Eye (tissue), 1 donor: ENCODE measurements around the gene EPB41.
"Not testable (repeated sequence)": the region's sequence is repeated elsewhere in the genome, so short reads cannot be mapped to it uniquely, and the experiment has no call there.

ENCODE experiments used
- DNase-seq: peaks from one replicate; pipeline ENCODE4 v3.0.0-alpha.2; 2015

The EPB41 gene

GRCh38 chr1:28983091-28983490, 68.7 kb downstream of the EPB41 start:
- no peak for DNase-seq

DNA sequence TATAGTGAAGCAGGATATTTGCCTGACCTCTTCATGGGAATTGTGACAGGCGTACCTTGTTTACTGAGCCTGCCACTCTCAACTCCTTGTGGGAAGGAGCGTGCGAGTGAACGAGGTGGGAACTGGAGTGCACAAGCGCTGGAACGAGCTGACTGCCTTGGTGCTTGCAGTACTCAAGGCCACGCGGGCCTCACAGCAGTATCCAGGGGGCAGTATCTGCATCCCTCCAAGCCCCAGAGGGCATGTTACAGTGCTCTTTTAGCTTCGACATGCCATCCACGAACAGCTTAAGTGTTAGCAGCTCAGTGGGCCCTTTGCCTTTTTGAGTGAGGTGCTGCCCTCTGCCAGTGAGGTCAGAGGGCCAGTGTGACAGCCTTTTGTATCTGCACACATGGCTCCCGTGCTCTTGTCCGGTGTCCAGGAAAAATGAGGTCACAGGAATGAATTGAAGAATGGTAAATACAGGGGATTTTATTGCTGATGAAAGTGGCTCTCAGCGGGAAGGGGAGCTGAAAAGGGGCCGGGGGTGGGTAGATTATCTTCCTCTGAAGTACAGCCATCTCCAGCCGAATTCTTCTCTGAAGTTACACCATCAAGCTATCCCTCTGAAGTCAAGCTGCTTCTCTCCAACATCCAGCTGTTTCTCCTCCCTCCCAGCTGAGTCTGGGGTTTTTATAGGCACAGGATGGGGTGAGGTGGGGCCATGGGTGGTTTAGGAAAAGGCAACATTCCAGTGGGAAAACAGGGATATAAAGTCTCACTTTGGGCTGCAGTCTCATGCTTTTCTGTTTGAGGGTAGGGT, 69.3 kb downstream of the EPB41 start:
- DNase-seq, result no peak

DNA sequence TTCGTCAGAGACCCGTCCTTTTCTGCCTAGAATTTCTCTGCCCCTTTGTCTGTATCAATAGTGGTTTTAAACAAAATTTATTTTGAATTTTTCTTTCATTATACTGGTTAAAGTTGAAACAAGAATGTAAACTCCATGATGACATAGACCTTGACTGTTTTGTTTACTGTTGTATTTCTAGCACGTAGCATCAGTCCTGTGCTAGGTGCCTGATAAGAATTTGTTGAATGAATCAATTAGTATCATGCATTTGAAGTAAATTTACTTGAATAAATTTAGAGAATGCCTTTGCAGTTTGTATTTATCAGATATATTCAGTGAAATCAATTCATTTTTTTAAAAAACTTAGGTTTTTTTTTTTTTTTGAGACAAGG, 69.9 kb downstream of the EPB41 start:
- DNase-seq, result no peak

GRCh38 chr1:28985427-28985826, 71.1 kb downstream of the EPB41 start:
- no peak for DNase-seq

GRCh38 chr1:28986306-28986910, 72.0 kb downstream of the EPB41 start:
- no peak for DNase-seq

DNA sequence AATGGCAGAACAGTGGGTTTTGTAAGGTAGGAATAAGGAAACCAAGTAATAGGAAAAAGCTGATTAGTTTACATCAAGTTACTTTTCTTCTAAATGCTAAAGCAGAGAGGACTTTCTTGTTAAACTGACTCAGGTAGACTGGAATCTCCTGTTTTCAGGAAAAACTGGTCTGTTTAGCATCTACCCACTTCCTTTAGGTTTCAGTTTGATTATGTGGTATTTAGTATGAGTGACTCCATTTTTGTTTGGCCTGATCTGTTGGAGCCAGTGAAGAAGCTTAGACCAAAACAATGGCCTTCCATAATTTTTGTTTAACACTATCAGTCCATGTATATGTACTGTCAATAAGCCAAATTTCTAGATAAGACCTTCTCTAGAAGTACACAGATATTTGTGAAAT, 88.4 kb downstream of the EPB41 start:
- no peak for DNase-seq

DNA sequence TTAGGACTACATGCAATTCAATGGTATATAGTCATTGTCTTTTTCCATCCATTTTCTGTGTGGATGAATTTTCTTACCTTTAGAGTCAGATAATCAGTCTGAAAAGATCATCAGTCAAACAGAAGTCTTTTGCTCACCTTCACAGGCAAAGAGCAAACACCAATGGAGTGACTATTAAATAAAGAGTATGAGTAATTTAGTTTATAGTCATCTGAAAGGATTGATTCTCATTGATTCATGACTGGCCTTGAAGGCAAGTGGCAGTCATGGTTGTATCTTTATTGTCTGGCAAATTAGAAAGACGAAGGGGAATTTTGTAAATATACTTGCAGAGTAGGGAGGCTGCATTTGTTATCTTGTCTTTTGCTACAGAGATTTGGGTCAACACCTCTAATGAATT, 89.9 kb downstream of the EPB41 start:
- DNase-seq, result no peak

GRCh38 chr1:29004798-29005197, 90.4 kb downstream of the EPB41 start:
- DNase-seq, result no peak

DNA sequence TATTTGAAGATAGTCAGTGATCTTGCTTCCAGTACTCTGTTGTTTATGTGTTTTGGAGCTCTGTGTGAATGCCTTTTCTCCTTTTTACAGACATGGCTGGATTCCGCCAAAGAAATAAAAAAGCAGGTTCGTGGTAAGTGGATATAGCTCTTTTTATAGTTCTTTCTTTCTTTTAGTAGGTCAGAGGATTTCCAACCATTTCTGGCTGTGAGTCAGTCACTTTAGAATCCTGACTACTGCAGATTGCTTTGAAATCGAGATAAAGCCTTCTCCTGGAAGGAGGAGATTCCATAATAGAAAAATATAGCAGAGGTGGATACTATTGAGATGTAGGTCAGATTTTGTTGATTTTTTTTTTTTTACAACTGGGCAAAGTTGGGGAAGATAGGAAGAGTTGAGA, 97.4 kb downstream of the EPB41 start:
- DNase-seq, result no peak

DNA sequence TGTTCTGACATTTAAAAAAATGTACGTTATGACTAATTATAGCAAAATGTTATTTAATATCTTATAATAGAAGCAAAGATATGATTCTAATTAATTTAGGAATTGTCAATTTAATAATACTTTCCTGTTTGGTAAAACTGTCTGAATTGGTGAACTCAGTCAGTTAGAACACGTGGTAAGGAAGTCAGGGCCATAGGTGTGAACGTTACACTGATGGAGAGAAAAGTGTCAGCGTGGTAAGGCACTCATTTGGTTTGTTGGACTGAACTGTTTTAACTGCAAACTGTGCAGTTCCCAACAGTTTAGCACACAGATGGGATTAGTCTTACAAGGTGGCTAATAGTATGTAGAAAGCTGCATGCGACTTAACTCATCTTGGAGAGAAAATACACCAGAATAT, 102.9 kb downstream of the EPB41 start:
- DNase-seq, result no peak

- no peak for DNase-seq
Observed at GRCh38 chr1:29017975-29018712, 103.8 kb downstream of the EPB41 start.

DNA sequence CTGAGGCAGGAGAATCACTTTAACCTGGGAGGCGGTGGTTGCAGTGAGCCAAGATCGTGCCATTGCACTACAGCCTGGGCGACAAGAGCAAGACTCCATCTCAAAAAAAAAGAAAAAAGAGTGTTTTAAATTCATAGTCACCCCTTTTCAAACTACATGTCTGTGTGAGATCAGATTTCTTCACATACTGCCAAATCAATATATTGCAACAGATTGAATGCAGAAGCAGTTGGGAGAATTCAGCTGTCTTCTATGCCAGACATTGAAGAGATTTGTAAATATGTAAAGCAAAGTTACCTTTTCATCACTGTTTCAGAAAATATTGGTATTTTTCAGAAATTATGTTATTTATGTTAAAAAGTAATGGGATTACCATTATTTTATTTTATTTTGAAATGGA, 108.3 kb downstream of the EPB41 start:
- DNase-seq, result no peak

DNA sequence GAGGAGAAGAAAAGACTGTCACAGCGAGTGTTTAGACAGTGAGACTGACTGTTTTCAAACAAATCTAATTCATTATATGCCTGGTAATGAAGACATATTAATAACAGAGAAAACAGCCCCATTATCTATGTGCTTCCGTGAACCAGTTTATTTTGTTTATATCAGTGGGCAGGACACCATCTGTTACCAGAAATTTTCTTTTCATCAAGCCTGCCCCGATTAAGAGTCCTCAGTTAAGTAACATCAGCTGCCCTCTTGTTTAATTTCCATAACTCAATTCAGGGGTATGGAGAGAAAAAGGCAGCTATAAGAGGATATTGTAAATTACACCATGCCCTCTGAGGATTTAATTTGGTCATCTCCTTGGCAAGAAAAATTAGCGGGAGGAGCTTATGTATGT, 115.3 kb downstream of the EPB41 start:
- no peak for DNase-seq

GRCh38 chr1:29032841-29033240, 118.5 kb downstream of the EPB41 start:
- DNase-seq, result no peak

DNA sequence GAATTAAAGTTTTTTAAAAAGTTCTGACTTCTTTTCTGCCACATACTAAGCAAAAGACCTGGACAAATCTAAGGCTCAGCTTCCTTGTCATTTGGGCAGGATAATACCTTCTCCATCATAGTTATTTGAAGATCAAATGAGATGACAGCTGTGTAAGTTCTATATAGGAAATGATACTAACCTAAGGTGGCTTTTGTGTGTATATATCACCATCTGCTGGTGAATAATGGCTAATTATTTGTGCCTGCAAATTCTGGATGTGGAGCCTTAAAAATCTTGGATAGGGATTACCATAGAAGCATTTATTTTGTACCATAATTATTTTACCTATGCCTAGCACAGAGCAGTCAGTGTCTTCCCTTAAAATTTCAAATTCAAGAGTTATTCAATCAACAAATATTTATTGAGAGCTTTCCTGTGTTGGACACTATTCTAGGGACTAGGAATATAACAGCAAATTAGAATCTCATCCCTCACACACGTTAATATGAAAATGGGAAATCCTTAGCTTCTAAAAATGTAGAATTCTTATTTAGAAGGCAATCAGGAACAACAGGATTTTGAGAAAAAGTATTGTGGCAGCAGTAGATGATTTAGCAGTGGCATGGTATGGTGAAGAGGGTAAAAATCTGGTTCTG, 119.6 kb downstream of the EPB41 start:
- peak; percentile 73 for DNase-seq

- DNase-seq, result no peak
Observed at GRCh38 chr1:29043274-29043965, 129.1 kb downstream of the EPB41 start.

DNA sequence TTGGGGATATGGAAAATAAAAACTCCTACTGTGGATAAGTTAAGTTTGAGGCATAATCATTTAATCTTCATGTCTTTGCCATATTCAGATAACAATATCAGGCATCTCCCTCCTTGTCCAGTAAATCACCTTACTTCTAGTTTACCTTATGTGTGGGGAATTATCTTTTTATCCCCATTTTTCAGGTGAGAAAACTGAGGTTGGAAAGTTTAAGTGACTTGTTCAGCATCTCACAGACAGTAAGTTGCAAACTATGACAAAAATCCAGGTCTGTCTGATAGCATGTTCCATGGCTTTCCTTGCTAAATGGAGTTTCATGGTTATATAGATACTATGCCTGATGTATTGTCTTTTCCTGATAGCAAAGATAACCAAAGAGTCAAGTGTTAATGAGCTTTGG, 129.6 kb downstream of the EPB41 start:
- no peak for DNase-seq

- not testable (repeated sequence) for DNase-seq
Observed at GRCh38 chr1:29045663-29046062, 131.3 kb downstream of the EPB41 start.

GRCh38 chr1:29047142-29047541, 132.8 kb downstream of the EPB41 start:
- no peak for DNase-seq

- no peak for DNase-seq
Observed at GRCh38 chr1:29050166-29050565, 135.8 kb downstream of the EPB41 start.

- DNase-seq, result no peak
Observed at GRCh38 chr1:29052100-29052499, 137.7 kb downstream of the EPB41 start.

GRCh38 chr1:29052941-29053340, 138.6 kb downstream of the EPB41 start:
- DNase-seq, result no peak

DNA sequence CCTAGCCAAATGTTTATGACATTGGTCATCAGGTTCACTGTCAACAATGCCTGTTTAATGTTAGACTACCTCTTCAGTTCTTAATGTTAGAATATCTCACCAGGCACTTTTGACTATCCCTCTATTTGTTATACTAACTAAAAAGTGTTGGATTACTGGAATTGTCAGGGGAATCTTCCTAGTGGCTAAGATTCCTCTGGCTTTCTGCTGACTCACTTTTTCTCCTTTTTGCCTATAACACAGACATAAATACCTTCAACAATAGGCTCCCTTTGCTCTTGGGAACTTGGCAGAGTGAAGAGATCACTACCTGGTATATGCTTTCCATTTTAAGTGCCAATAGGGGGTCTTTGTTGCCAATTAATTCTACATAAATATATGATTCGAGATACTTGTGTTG, 140.8 kb downstream of the EPB41 start:
- no peak for DNase-seq
